ENCODE results near the gene TWF1.
"Not testable (repeated sequence)": the region's sequence is repeated elsewhere in the genome, so short reads cannot be mapped to it uniquely, and the experiment has no call there.

DNA sequence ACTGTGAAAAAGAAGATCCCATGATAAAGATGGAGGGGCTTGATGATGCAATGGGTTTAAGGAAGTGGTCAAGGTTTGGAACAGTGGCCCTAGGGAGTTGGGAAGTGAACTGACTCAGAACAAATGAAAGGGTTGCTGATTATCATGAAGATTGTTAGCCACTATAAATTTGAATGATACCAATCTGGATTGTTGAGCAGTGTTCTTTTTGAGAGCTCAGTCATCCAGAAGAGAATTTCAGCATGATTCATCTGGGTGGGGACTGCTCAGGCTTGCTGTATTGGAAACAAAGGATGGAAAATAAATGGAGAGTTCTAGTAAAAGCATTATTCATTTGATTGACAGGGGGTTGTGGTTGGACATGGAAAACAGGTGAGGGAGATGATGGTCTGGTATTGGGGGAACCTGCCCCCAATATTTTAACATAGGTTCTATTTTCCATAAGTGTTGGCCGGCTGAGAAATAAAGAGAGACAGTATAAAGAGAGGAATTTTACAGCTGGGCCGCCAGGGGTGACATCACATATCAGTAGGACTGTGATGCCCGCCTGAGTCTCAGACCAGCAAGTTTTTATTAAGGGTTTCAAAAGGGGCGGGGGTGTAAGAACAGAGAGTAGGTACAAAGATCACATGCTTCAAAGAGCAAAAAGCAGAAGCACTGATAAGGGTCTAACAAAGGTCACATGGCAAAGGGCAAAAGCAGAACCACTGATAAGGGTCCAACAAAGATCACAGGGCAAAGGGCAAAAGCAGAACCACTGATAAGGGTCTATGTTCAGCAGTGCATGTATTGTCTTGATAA lies 41.5 kb upstream of the TWF1 start:
- TF ChIP-seq, protein P1, sequence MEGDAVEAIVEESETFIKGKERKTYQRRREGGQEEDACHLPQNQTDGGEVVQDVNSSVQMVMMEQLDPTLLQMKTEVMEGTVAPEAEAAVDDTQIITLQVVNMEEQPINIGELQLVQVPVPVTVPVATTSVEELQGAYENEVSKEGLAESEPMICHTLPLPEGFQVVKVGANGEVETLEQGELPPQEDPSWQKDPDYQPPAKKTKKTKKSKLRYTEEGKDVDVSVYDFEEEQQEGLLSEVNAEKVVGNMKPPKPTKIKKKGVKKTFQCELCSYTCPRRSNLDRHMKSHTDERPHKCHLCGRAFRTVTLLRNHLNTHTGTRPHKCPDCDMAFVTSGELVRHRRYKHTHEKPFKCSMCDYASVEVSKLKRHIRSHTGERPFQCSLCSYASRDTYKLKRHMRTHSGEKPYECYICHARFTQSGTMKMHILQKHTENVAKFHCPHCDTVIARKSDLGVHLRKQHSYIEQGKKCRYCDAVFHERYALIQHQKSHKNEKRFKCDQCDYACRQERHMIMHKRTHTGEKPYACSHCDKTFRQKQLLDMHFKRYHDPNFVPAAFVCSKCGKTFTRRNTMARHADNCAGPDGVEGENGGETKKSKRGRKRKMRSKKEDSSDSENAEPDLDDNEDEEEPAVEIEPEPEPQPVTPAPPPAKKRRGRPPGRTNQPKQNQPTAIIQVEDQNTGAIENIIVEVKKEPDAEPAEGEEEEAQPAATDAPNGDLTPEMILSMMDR (IDR thresholded peaks at IDR 0.05; ENCODE audit: control extremely low read depth in 1 of 3, insufficient read depth in 1 of 3, low read depth in 1 of 3, low read length in 3 of 3): not testable (repeated sequence)
- not testable (repeated sequence) for TF ChIP-seq EZH2 (IDR thresholded peaks at IDR 0.05; ENCODE audit: low read depth, low read length, severe bottlenecking); JUND (IDR thresholded peaks at IDR 0.05; ENCODE audit: low read length); POLR2AphosphoS5 (IDR thresholded peaks at IDR 0.05; ENCODE audit: low read depth, low read length); POLR2A (IDR thresholded peaks at IDR 0.05; ENCODE audit: control extremely low read depth in 1 of 2, low read depth in 2 of 2, low read length in 2 of 2); PHF8 (conservative IDR thresholded peaks at IDR 0.05; ENCODE audit: low read depth, low read length)

Data from H1 (cell line).